Chondrocyte (in vitro differentiated cells): Measurements from ENCODE around the gene NDUFB5. TPM values are rescaled to one million over a fixed set of nuclear protein-coding genes. Genes with fewer than 3 reads are reported as not detected.

Experiments
- DNase-seq: peaks from one replicate; pipeline ENCODE4 v3.0.0; 2021; ENCODE audit warnings: mixed read lengths, low spot score
- H3K27ac Mint-ChIP-seq: one replicate; pipeline ENCODE4 v1.8.0; 2021; ENCODE audit warnings: mild to moderate bottlenecking, moderate library complexity, mixed read lengths; ENCODE audit not compliant: unreplicated experiment
- H3K27me3 Mint-ChIP-seq: 2 replicates; pipeline ENCODE4 v1.8.0; 2021; ENCODE audit warnings: low read depth, mixed read lengths
- H3K36me3 Mint-ChIP-seq: 2 replicates; pipeline ENCODE4 v1.8.0; 2021; ENCODE audit warnings: low read depth, mixed read lengths
- H3K4me1 Mint-ChIP-seq: 2 replicates; pipeline ENCODE4 v1.8.0; 2021; ENCODE audit warnings: low read depth, mild to moderate bottlenecking, mixed read lengths
- H3K4me3 Mint-ChIP-seq: one replicate; pipeline ENCODE4 v1.8.0; 2021; ENCODE audit warnings: mild to moderate bottlenecking, moderate library complexity, mixed read lengths; ENCODE audit not compliant: unreplicated experiment
- H3K9me3 Mint-ChIP-seq: 2 replicates; pipeline ENCODE4 v1.8.0; 2021; ENCODE audit warnings: low read depth, mixed read lengths
- CTCF ChIP-seq: fragments of 200-600 bp; sonication (generic); IDR thresholded peaks from 2 replicates; pipeline ENCODE4 v1.5.0; 2021; ENCODE audit warnings: antibody characterized with exemption, mild to moderate bottlenecking, moderate library complexity
- total RNA-seq: library from RNA; stranded (reverse); gene quantifications from 3 replicates; pipeline ENCODE4 v1.2.1, GENCODE V29; 2021

The NDUFB5 gene
- total RNA-seq, 1 donor from 2014 or later, result 58.5 TPM

- Mint-ChIP-seq H3K9me3 (no peaks in the 10 kb centered on the region), H3K27me3 (no peaks in the 10 kb centered on the region), H3K4me1 (peaks cover 20% of the 10 kb centered on the region), H3K4me3 (no peak overlapping the region), H3K36me3 (no peaks in the 10 kb centered on the region), H3K27ac (no peak overlapping the region)
- no peak for DNase-seq
- no peak for TF ChIP-seq CTCF
Measured at GRCh38 chr3:179673523-179673922, 68.9 kb downstream of the NDUFB5 start.

GRCh38 chr3:179676081-179676480, 71.5 kb downstream of the NDUFB5 start:
- TF ChIP-seq CTCF, result no peak
- peaks cover 17% of the 10 kb centered on the region for H3K4me1 Mint-ChIP-seq
- H3K27ac Mint-ChIP-seq, result no peak overlapping the region
- DNase-seq, result no peak
- no peaks in the 10 kb centered on the region for H3K36me3 Mint-ChIP-seq
- H3K9me3 Mint-ChIP-seq, result no peaks in the 10 kb centered on the region
- no peaks in the 10 kb centered on the region for H3K27me3 Mint-ChIP-seq
- no peak overlapping the region for H3K4me3 Mint-ChIP-seq

Other genes with a start within 250 kb of the NDUFB5 start
- 73.8 to 77.6 TPM (median 75.9 TPM) in 3 replicates for gene GNB4, start 153.3 kb upstream of the NDUFB5 start, total RNA-seq
- gene ACTL6A, start 41.9 kb upstream of the NDUFB5 start, total RNA-seq, result 37.4 to 46.3 TPM (median 37.8 TPM) in 3 replicates
- 30.6 to 34.0 TPM (median 32.5 TPM) in 3 replicates for gene MRPL47, start 156 bp upstream of the NDUFB5 start, total RNA-seq
- 12.7 to 17.2 TPM (median 14.2 TPM) in 3 replicates for gene USP13, start 48.2 kb downstream of the NDUFB5 start, total RNA-seq